ENCODE data around the gene CELF4.
A peak's percentile ranks its signal among the peaks of the same experiment; 100 is the strongest.

CELF4 gene

GRCh38 chr18:37435150-37435867 is 130.3 kb downstream of the CELF4 start:
- no peak for DNase-seq

GRCh38 chr18:37434161-37434860 is 131.3 kb downstream of the CELF4 start:
- no peak for DNase-seq

DNA sequence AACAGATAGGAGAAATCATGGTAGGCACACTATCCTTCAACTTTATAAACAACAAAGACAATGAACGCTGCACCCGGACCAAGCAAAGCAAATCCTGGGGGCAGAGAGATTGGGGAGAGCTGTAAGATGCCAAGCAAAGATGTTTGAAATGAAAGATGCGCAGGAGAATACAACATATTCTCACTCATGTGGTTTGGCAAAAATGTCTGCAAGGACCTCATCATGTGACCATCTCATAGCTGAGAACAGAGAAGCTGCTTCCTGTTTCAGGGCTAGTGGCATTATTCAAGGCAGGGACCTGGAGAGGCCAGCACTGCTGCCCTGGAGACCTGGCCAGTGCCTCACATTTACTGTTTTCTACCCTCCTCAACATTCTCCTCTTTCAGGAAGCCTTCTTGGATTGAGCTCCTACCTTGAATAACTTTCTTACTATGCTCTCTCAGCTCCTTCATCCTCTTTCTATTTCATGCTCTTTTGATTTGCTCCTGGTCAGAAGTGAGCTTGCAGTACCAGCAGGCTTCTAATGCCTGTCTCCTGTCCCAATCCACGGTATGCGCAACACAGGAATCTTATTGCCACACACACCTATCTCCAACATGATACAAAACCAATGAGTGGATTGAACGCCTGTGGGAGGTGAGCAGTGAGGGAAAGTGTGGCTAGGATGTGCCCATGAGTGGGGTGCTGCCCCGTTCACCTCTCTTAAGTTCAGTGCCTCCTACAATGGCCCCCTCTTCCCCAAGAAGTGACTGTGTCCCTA is 133.0 kb downstream of the CELF4 start:
- DNase-seq: no peak

- peak; percentile 29 for DNase-seq
These were observed 135.1 kb downstream of the CELF4 start for GRCh38 chr18:37430357-37431076.

GRCh38 chr18:37429791-37430190 is 135.8 kb downstream of the CELF4 start:
- DNase-seq: no peak

GRCh38 chr18:37428288-37428974 is 137.2 kb downstream of the CELF4 start:
- DNase-seq: no peak

DNA sequence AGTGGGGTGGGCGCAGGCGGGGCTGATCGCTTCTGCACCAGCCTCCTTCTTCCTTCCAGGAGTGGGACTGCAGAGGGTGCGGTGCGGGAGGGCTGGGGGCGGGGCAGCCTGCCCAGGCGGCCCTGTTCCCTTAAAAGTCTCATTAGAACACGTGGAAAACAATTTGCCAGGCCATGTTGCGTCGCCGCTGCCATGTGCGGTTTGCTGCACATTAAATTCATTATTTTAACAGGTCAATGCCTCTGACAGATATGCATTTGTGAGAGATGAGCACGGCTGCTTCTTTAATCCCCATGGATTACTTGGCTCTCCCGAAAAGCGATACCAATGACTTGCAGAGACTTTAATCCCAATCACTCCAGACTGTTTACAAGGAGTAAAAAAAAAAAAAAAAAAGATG is 139.0 kb downstream of the CELF4 start:
- no peak for DNase-seq

DNA sequence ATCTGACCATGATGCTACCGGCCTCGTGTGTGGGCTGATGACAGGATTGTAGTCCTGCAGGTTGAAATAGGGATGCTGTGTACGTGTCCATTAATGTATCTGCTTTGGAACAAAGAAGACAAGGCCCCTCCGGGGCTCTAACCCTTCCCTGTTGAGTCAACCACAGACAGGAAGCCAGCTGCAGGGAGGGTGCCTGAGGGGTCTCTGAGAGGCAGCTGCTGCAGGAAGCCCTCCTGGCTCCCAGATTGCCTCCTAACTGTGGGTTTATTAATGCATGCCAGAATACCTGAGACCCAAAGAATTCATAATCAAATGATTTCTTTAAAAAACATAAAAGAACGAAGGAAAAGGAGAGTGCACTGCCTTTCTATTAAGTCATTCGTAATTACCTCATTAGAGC is 140.4 kb downstream of the CELF4 start:
- no peak for DNase-seq

DNA sequence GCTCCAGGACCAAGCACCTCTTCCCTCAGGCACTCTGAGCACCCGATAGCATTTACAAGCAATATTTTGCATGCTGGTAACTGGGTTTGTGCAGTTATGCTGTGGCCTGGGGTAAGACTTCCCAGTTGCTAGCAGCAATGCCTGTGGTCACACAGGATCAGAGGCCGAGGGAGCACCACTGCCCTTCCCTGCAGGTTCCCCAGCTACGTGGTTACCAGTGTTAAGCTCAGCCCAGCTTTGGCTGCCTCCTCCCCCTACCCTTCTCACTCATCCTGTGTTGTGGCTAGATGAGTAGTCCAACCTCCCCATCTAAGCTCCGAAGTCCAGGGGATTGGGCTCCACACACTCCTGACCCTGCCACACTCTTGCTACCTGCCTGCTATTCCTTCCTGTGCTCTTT is 141.1 kb downstream of the CELF4 start:
- DNase-seq: no peak

GRCh38 chr18:37422596-37422995 is 143.0 kb downstream of the CELF4 start:
- no peak for DNase-seq

- no peak for DNase-seq
These were observed 143.5 kb downstream of the CELF4 start for GRCh38 chr18:37422116-37422515.

DNA sequence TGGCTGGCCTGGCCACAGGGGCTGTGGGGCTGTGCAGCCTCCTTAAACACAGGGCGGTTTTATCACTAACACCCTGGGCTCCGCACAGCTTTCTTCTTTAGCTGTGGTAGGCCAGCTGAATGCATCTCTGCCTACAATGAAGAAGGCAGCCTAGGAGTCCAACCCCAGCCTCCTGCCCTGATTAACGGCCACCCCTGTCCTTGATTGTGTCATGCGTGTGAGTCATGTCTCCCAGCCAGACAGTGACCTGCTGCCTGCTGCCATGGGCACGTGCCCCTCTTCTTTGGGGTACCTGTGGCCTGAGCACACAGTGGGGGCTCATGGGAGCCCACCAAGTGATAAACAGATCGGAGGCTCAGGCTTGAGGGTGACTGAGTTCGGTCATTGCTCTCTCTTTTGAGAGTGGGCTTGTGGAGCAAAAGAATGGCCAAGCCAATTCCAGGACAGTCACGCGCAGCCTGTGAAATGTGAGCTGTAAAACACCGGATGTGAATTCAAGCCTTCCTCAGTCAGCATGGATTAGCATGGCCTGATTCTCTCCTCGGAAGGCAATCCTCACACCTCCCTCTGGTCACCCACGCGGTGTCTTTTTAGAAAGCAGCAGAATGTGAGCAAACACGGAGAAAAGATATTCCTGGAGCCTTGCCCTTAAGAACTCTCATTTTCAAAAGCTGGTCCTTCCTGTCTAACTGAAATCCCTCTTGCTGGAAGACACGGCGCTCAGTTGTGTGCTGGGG is 144.1 kb downstream of the CELF4 start:
- no peak for DNase-seq

- DNase-seq: no peak
These were observed 145.2 kb downstream of the CELF4 start for GRCh38 chr18:37420315-37420880.

GRCh38 chr18:37419866-37420265 is 145.7 kb downstream of the CELF4 start:
- DNase-seq: no peak

DNA sequence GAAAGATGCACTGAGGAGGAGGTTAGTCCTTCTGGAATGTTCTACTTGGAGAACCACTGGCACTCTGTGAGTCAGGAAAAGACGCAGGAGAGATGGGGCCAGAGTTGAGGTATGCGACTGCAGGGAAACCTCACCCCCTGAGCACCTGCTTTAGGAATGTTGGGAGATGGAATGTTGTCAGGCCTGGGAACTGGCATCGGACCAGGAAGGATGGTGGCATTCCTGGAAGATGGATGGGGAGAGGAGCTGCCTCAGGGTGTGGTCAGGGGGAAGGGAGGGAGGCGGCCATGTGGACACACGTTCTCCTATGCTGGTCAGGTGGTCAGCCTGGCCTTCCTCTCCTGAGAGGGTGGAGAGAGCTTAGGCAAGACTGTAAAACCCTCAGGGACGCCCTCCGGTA is 146.3 kb downstream of the CELF4 start:
- DNase-seq: no peak

DNA sequence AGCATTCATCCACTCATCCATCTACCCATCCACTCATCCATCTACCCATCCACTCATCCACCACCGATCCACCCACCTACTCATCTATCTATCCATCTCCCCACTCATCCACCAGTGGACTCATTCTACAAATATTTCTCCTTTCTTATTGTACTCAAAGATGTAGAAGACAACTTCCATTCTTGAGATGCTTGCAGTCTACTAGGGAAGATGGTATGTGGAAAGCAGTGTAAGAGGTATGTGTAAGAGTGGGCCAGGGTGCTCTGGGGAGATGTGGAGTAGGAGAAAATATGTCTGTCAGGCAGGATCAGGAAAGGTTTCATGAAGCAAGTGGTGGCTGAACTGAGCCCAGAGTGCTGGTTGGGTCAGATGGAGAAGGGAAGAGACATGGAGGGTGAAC is 150.8 kb downstream of the CELF4 start:
- DNase-seq: no peak

DNA sequence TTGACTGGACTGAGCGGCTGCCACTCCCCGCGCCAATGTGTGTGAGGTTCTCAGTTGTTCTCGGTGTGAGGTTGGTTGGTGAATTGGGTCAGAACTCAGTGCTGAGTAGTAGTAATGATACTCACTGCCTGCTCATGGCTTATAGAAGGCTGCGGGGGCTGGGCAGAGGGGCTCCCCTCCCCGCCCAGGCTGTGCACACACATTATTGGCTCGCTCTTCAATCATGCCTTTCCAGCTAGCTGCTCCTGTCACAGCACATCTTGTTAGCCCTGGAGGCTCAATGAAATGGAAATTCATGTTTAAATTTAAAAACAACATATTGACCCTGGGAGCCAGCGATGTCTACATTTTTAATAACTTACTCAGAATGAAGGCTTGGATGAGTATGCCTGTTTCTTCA is 152.8 kb downstream of the CELF4 start:
- DNase-seq: no peak

GRCh38 chr18:37412333-37412732 is 153.3 kb downstream of the CELF4 start:
- no peak for DNase-seq

- DNase-seq: no peak
These were observed 155.7 kb downstream of the CELF4 start for GRCh38 chr18:37409878-37410277.

DNA sequence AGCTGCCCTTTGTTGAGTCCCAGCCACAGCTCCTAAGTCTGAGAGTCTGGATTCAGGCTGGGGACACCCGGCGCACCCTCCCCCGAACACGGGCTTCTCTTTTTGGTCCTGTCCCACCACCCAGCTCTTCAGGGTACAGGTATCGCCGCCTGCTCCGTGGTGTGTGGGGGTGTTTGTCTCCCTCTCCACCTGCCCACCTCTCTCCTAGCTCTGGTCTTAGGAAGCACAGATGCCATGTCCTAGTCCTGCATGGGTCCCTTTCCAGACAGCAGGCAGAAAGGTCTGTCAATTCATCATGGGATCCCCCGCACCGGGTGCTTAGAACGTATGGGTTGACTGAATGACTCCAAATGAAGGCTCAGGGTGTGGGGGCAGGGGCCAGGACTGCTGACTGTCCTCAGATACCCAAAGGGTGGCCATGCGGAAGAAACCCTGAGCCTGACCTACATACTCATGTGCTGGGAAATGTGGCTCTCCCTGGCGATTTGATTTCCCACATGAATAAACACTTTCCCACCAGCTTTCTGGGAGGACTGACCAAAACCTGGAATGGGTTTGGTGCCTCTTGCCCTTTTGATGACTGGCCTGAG is 156.8 kb downstream of the CELF4 start:
- no peak for DNase-seq

DNA sequence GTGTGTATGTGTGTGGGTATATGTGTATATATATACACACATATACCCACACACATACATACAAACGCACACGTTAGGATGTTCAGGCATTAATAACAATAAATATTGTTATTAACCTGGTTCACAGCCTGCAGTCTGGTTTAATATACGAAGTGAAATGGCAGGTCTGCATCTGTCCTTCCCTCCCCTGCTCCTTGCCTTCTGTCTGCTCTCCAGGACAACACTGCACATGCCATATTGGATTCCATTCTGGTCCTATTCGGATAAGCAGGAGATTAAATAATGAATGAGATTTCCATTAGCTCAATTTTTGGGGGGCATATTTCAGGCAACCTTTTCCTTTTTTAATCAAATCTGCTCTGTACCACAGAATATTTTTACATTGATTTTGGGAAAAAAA is 158.0 kb downstream of the CELF4 start:
- no peak for DNase-seq

Data from DMS 273 treated with DMSO at 0.1 percent for 48 hours (cell line).